GM19238 (cell line): Measurements from ENCODE around the gene TMEM45A.
"Not testable (repeated sequence)": the region's sequence is repeated elsewhere in the genome, so short reads cannot be mapped to it uniquely, and the experiment has no call there.

ENCODE experiments used
- DNase-seq: peaks from one replicate; pipeline ENCODE4 v3.0.0; 2011; ENCODE audit warnings: low spot score; ENCODE audit not compliant: insufficient read length

The TMEM45A gene

GRCh38 chr3:100563652-100564211 is 71.3 kb downstream of the TMEM45A start:
- DNase-seq = no peak

- no peak for DNase-seq
Observed at GRCh38 chr3:100570811-100571210, 78.4 kb downstream of the TMEM45A start.

- no peak for DNase-seq
Observed at GRCh38 chr3:100574536-100574935, 82.1 kb downstream of the TMEM45A start.

- DNase-seq = no peak
Observed at GRCh38 chr3:100575704-100576103, 83.3 kb downstream of the TMEM45A start.

GRCh38 chr3:100577382-100578008 is 85.1 kb downstream of the TMEM45A start:
- no peak for DNase-seq

GRCh38 chr3:100578646-100579045 is 86.2 kb downstream of the TMEM45A start:
- no peak for DNase-seq

- no peak for DNase-seq
Observed at GRCh38 chr3:100580147-100580546, 87.7 kb downstream of the TMEM45A start.

GRCh38 chr3:100581650-100582049 is 89.2 kb downstream of the TMEM45A start:
- DNase-seq = no peak

- DNase-seq = not testable (repeated sequence)
Observed at GRCh38 chr3:100582157-100582556, 89.7 kb downstream of the TMEM45A start.

- no peak for DNase-seq
Observed at GRCh38 chr3:100584101-100584660, 91.8 kb downstream of the TMEM45A start.

GRCh38 chr3:100586832-100587231 is 94.4 kb downstream of the TMEM45A start:
- DNase-seq = no peak

- no peak for DNase-seq
Observed at GRCh38 chr3:100588251-100588650, 95.8 kb downstream of the TMEM45A start.

- peak; percentile 34 for DNase-seq
Observed at GRCh38 chr3:100590114-100590839, 97.9 kb downstream of the TMEM45A start.

- DNase-seq = no peak
Observed at GRCh38 chr3:100590840-100591147, 98.4 kb downstream of the TMEM45A start.

GRCh38 chr3:100591411-100591810 is 99.0 kb downstream of the TMEM45A start:
- no peak for DNase-seq

GRCh38 chr3:100600181-100601042 is 108.0 kb downstream of the TMEM45A start:
- no peak for DNase-seq

- DNase-seq = no peak
Observed at GRCh38 chr3:100602506-100603444, 110.4 kb downstream of the TMEM45A start.

GRCh38 chr3:100603469-100603868 is 111.0 kb downstream of the TMEM45A start:
- no peak for DNase-seq

GRCh38 chr3:100605358-100605757 is 112.9 kb downstream of the TMEM45A start:
- no peak for DNase-seq

GRCh38 chr3:100606894-100607512 is 114.6 kb downstream of the TMEM45A start:
- no peak for DNase-seq
